Lower lobe of right lung (tissue), 2 donors: ENCODE results near the gene SLC9B2. TPM values are rescaled to one million over a fixed set of nuclear protein-coding genes. Genes with fewer than 3 reads are reported as not detected.
"Not testable (repeated sequence)": the region's sequence is repeated elsewhere in the genome, so short reads cannot be mapped to it uniquely, and the experiment has no call there.

ENCODE experiments used
- ATAC-seq, 2 donors: fragments of 200-7000 bp; cut with Tn5 transposase; one replicate each; pipeline ENCODE4 v1.9.1; 2020 to 2022; ENCODE audit warnings: mild to moderate bottlenecking in 2 of 2, moderate library complexity in 2 of 2
- DNase-seq: peaks from one replicate; pipeline ENCODE4 v3.0.0-alpha.2; 2020
- H3K27ac ChIP-seq: fragments of 200-600 bp; one replicate; pipeline ENCODE4 v1.8.0; 2022
- H3K27me3 ChIP-seq: fragments of 200-600 bp; one replicate; pipeline ENCODE4 v1.8.0; 2022; ENCODE audit warnings: low read depth
- H3K36me3 ChIP-seq: fragments of 200-600 bp; one replicate; pipeline ENCODE4 v1.8.0; 2022; ENCODE audit warnings: mild to moderate bottlenecking
- H3K4me1 ChIP-seq: fragments of 200-600 bp; one replicate; pipeline ENCODE4 v1.8.0; 2022
- H3K4me3 ChIP-seq: fragments of 200-600 bp; one replicate; pipeline ENCODE4 v1.8.0; 2022; ENCODE audit warnings: mild to moderate bottlenecking
- H3K9me3 ChIP-seq: fragments of 200-600 bp; one replicate; pipeline ENCODE4 v1.8.0; 2022
- intact Hi-C: fragments of 100-400 bp; cut with DNase I; formaldehyde crosslinking; loops from one replicate; pipeline ENCODE4 v1.11.0; 2022
- total RNA-seq: library from RNA; stranded (reverse); fragmentation: NEBNext Ultra II Directional; extraction: Animal tissue kit (Norgen Biotek cat#: 25700); gene quantifications from one replicate; pipeline ENCODE4 v1.2.1, GENCODE V29; 2021
- TF ChIP-seq, protein P1 (sequence below): fragments of 200-600 bp; IDR thresholded peaks from one replicate; pipeline ENCODE4 v1.8.0; 2022; ENCODE audit warnings: antibody characterized with exemption, mild to moderate bottlenecking
- donor health status: DM: no; HTN: yes; CAD: no; lungs with severe emphysema.

SLC9B2 gene
- total RNA-seq, 1 donor from 2014 or later, result 5.5 TPM

- ATAC-seq, result peak; percentile 82 to 84
Observed at GRCh38 chr4:103008875-103009729, 67.5 kb downstream of the SLC9B2 start.

GRCh38 chr4:103002551-103002950 is 74.0 kb downstream of the SLC9B2 start:
- intact Hi-C loops, result loop anchor here (10.0 kb wide), 1 partner anchor 378 kb away; no protein-coding TSS in a partner anchor

More at GRCh38 chr4:103008875-103009729, 67.5 kb downstream of the SLC9B2 start:
- TF ChIP-seq, protein P1, sequence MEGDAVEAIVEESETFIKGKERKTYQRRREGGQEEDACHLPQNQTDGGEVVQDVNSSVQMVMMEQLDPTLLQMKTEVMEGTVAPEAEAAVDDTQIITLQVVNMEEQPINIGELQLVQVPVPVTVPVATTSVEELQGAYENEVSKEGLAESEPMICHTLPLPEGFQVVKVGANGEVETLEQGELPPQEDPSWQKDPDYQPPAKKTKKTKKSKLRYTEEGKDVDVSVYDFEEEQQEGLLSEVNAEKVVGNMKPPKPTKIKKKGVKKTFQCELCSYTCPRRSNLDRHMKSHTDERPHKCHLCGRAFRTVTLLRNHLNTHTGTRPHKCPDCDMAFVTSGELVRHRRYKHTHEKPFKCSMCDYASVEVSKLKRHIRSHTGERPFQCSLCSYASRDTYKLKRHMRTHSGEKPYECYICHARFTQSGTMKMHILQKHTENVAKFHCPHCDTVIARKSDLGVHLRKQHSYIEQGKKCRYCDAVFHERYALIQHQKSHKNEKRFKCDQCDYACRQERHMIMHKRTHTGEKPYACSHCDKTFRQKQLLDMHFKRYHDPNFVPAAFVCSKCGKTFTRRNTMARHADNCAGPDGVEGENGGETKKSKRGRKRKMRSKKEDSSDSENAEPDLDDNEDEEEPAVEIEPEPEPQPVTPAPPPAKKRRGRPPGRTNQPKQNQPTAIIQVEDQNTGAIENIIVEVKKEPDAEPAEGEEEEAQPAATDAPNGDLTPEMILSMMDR, result peak; percentile 76
- H3K27ac ChIP-seq, result no peak overlapping the region
- no peak for DNase-seq
- no peak overlapping the region for H3K4me3 ChIP-seq
- intact Hi-C loops, result loop anchor here (10.0 kb wide), 1 partner anchor 384 kb away; no protein-coding TSS in a partner anchor
- H3K27me3 ChIP-seq, result no peaks in the 10 kb centered on the region
- peaks cover 13% of the 10 kb centered on the region for H3K4me1 ChIP-seq
- no peaks in the 10 kb centered on the region for H3K36me3 ChIP-seq
- H3K9me3 ChIP-seq, result no peaks in the 10 kb centered on the region

GRCh38 chr4:102994803-102995202 is 81.8 kb downstream of the SLC9B2 start:
- Histone ChIP-seq H3K9me3 (no peaks in the 10 kb centered on the region), H3K27me3 (no peaks in the 10 kb centered on the region), H3K27ac (no peak overlapping the region), H3K4me1 (no peaks in the 10 kb centered on the region), H3K4me3 (no peak overlapping the region), H3K36me3 (no peaks in the 10 kb centered on the region)
- TF ChIP-seq, protein P1, result no peak
- ATAC-seq, result no peak
- DNase-seq, result no peak
- intact Hi-C loops, result no loop called here

More at GRCh38 chr4:103002551-103002950, 74.0 kb downstream of the SLC9B2 start:
- H3K36me3 ChIP-seq, result no peaks in the 10 kb centered on the region
- TF ChIP-seq, protein P1, result no peak
- H3K9me3 ChIP-seq, result no peaks in the 10 kb centered on the region
- H3K4me3 ChIP-seq, result no peak overlapping the region
- H3K27me3 ChIP-seq, result no peaks in the 10 kb centered on the region
- no peaks in the 10 kb centered on the region for H3K4me1 ChIP-seq
- DNase-seq, result no peak
- no peak overlapping the region for H3K27ac ChIP-seq
- no peak for ATAC-seq

GRCh38 chr4:102993985-102994384 is 82.6 kb downstream of the SLC9B2 start:
- H3K4me3 ChIP-seq, DNase-seq, H3K36me3 ChIP-seq, H3K4me1 ChIP-seq, H3K27ac ChIP-seq, intact Hi-C loops, H3K27me3 ChIP-seq, H3K9me3 ChIP-seq, ATAC-seq: not testable (repeated sequence)

GRCh38 chr4:102988429-102989020 is 88.0 kb downstream of the SLC9B2 start:
- ATAC-seq (no peak), DNase-seq (no peak)
- Histone ChIP-seq H3K27ac (no peak overlapping the region), H3K4me1 (no peaks in the 10 kb centered on the region), H3K27me3 (no peaks in the 10 kb centered on the region), H3K4me3 (no peak overlapping the region), H3K36me3 (no peaks in the 10 kb centered on the region), H3K9me3 (no peaks in the 10 kb centered on the region)
- TF ChIP-seq, protein P1, result no peak
- intact Hi-C loops, result no loop called here

DNA sequence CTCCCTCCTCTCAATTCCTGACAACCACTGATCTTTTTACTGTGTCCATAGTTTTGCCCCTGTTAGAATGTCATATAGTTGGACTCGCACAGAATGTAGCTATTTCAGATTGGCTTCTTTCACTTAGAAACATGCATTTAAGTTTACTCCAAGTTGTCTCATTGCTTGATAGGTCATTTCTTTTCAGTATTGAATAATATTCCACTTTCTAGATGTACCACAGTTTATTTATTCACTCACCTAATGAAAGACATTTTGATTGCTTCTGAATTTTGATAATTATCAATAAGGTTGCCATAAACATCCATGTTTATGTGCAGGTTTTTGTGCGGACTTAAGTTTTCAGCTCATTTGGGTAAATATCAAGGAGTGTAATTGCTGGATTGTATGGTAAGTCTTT is 95.6 kb downstream of the SLC9B2 start:
- H3K9me3 ChIP-seq, result no peaks in the 10 kb centered on the region
- H3K27ac ChIP-seq, result no peak overlapping the region
- no peaks in the 10 kb centered on the region for H3K36me3 ChIP-seq
- ATAC-seq (no peak), DNase-seq (no peak)
- TF ChIP-seq, protein P1, result no peak
- intact Hi-C loops, result no loop called here
- H3K4me3 ChIP-seq, result no peak overlapping the region
- H3K4me1 ChIP-seq, result no peaks in the 10 kb centered on the region
- no peaks in the 10 kb centered on the region for H3K27me3 ChIP-seq
